Measurements from ENCODE around the gene ARMC3.
"Not testable (repeated sequence)": the region's sequence is repeated elsewhere in the genome, so short reads cannot be mapped to it uniquely, and the experiment has no call there.

ARMC3 gene

GRCh38 chr10:23063973-23064812 is 136.3 kb downstream of the ARMC3 start:
- H3K4me3 ChIP-seq (ENCODE audit: low read depth, low read length), result no peak overlapping the region
- DNase-seq (ENCODE audit: low read depth), result no peak
- no peak for TF ChIP-seq CTCF (conservative IDR thresholded peaks at IDR 0.05; ENCODE audit: low read depth, low read length)

- H3K4me3 ChIP-seq (ENCODE audit: low read depth, low read length); DNase-seq (ENCODE audit: low read depth): not testable (repeated sequence)
Observed at GRCh38 chr10:23064813-23065114, 136.9 kb downstream of the ARMC3 start.

- TF ChIP-seq CTCF (conservative IDR thresholded peaks at IDR 0.05; ENCODE audit: low read depth, low read length), result no peak
- peak; percentile 45 for DNase-seq (ENCODE audit: low read depth)
- no peak overlapping the region for H3K4me3 ChIP-seq (ENCODE audit: low read depth, low read length)
Observed at GRCh38 chr10:23065181-23065948, 137.5 kb downstream of the ARMC3 start.

GRCh38 chr10:23067337-23067736 is 139.5 kb downstream of the ARMC3 start:
- no peak overlapping the region for H3K4me3 ChIP-seq (ENCODE audit: low read depth, low read length)
- TF ChIP-seq CTCF (conservative IDR thresholded peaks at IDR 0.05; ENCODE audit: low read depth, low read length), result no peak

GRCh38 chr10:23067939-23068775 is 140.3 kb downstream of the ARMC3 start:
- H3K4me3 ChIP-seq (ENCODE audit: low read depth, low read length), result no peak overlapping the region
- DNase-seq (ENCODE audit: low read depth), result peak; percentile 85
- peak; percentile 90 for TF ChIP-seq CTCF (conservative IDR thresholded peaks at IDR 0.05; ENCODE audit: low read depth, low read length)

More at GRCh38 chr10:23067337-23067736, 139.5 kb downstream of the ARMC3 start:
- no peak for DNase-seq (ENCODE audit: low read depth)

GRCh38 chr10:23069019-23069815 is 141.4 kb downstream of the ARMC3 start:
- no peak for TF ChIP-seq CTCF (conservative IDR thresholded peaks at IDR 0.05; ENCODE audit: low read depth, low read length)
- DNase-seq (ENCODE audit: low read depth), result no peak
- H3K4me3 ChIP-seq (ENCODE audit: low read depth, low read length), result no peak overlapping the region

- H3K4me3 ChIP-seq (ENCODE audit: low read depth, low read length); DNase-seq (ENCODE audit: low read depth): not testable (repeated sequence)
Observed at GRCh38 chr10:23070092-23070912, 142.4 kb downstream of the ARMC3 start.

Measured in choroid plexus epithelial cell (primary cell).